ENCODE results near the gene THOC2.
"Not testable (repeated sequence)": the region's sequence is repeated elsewhere in the genome, so short reads cannot be mapped to it uniquely, and the experiment has no call there.

The THOC2 gene
- long read RNA-seq, partial matches to known transcripts = 415 of 450 reads
- long read RNA-seq, other reads (novel, unspliced or antisense) = 35 of 450 reads

DNA sequence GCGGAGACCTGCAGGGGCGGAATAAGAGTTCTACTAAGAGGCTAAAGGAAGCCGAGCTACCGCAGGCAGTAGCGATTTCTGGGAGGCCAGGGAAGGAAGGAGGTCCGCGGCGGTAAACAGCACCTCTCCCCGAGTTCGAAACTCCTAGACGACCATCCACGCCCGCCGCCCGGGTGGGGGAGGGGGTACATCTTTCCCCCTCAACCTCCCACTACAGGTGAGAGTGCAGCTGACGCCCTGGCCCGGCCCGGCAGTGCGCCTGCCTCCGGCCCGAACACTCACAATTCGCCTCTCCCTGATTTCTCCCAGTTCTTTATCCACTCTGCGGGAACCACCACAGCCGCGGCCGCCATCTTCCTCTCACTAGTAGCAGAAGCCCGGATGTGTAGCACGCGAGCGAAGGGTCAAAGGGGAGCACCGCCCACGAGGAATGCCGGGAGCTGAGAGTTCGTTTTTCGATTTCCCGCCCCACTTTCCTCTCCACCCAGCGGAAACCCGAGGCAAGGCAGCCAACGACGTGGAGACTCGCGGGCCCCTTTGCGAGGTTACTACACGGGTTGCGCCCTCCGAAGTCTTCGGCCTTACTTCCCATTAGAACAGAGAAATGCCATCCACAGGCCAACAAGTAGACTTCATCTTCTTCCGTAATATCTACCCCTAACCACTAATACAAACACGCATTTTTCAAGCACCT is at the start of gene THOC2:
TSS of gene THOC2 (minus strand) at position 383 of the 694 bp plus-strand sequence. CDS start at position 353, 30 bp downstream.
- Histone ChIP-seq H3K27me3 (ENCODE audit: insufficient read depth, poor library complexity, severe bottlenecking) (no peaks in the 10 kb centered on the region), H3K27ac (replicated peaks) (peak within 1 kb of the TSS; percentile 91), H3K4me3 (replicated peaks; ENCODE audit: insufficient read depth, low read length) (peak within 1 kb of the TSS; percentile 73)
- peak; percentile 63 to 90 for DNase-seq (ENCODE audit: low read depth in 1 of 2, low spot score in 1 of 2)
- TF ChIP-seq REST (IDR thresholded peaks at IDR 0.05; ENCODE audit: insufficient replicate concordance, low read depth) = no peak
- TF ChIP-seq CTCF (IDR thresholded peaks at IDR 0.05; ENCODE audit: insufficient read depth, low read length) = no peak
- TF ChIP-seq SPI1 (IDR thresholded peaks at IDR 0.05; ENCODE audit: borderline replicate concordance, low read depth) = no peak
- peak; percentile 70 for TF ChIP-seq POLR2AphosphoS5 (IDR thresholded peaks at IDR 0.05; ENCODE audit: low read depth)
- no peak for TF ChIP-seq GABPA (IDR thresholded peaks at IDR 0.05; ENCODE audit: low read depth)

GRCh38 chrX:123781786-123782185 is 48.9 kb upstream of the THOC2 start:
- H3K4me3 ChIP-seq (replicated peaks; ENCODE audit: insufficient read depth, low read length); H3K27ac ChIP-seq (replicated peaks); H3K27me3 ChIP-seq (ENCODE audit: insufficient read depth, poor library complexity, severe bottlenecking); DNase-seq (ENCODE audit: low read depth in 1 of 2, low spot score in 1 of 2): not testable (repeated sequence)

DNA sequence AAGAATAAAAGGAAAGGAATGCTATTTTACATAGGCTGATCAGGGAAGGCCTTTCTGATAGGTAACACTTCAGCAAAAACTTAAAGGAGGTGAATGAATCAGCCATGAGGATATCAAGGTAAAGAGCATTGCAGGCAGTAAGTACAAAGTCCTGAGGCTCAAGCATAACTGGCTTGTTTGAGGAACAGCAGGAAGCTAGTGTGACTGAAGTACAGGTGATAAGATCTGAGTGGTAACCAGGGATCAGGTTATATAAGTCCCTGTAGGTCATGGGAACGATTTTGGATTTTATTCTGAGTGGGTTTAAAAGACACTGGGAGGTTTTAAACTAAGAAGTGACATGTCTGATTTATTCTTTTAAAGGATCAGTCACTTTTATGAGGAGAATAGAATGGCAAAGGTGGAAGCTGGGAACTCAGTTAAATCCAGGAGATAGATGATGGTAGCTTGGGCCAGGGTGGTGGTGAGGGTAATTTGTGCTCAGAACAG is 47.1 kb upstream of the THOC2 start:
- no peak for DNase-seq (ENCODE audit: low read depth in 1 of 2, low spot score in 1 of 2)
- H3K4me3 ChIP-seq (replicated peaks; ENCODE audit: insufficient read depth, low read length) = no peak overlapping the region
- no peaks in the 10 kb centered on the region for H3K27me3 ChIP-seq (ENCODE audit: insufficient read depth, poor library complexity, severe bottlenecking)
- TF ChIP-seq GABPA (IDR thresholded peaks at IDR 0.05; ENCODE audit: low read depth) (no peak), REST (IDR thresholded peaks at IDR 0.05; ENCODE audit: insufficient replicate concordance, low read depth) (no peak), POLR2AphosphoS5 (IDR thresholded peaks at IDR 0.05; ENCODE audit: low read depth) (no peak), CTCF (IDR thresholded peaks at IDR 0.05; ENCODE audit: insufficient read depth, low read length) (no peak), SPI1 (IDR thresholded peaks at IDR 0.05; ENCODE audit: borderline replicate concordance, low read depth) (no peak)
- H3K27ac ChIP-seq (replicated peaks) = no peak overlapping the region

DNA sequence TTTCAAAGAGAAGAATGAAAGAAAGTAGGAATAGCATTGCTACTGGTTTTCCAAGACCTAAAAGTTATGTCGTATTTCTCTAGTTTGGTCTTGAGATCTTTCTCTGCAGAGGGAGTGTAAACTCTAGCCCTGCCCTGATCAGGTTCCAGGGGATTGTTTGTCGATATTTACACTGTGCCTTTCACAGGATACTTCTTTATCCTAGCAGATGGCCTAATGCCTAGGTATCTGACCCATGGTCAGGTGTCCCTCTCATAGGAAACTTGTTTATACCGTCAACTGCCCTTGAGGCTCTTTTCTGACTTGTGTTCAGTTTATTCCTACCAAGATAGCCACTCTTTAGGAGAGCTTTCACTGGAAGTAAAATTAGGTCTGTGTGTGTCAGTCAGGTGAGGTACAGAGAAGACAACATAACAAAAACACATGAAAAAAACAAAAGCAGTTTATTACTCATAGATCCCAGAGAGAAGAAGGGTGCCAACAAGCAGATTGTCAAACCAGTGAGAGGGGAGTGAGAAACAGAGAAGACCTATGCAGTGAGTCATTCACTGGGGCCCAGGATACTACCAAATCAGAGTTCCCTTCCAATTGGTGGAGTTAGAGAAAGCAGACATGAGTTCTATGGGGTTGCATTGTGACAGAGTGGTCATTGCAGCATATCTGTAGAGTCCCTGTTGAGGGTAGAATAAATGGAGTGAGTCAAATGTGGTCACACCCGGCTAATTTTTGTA is 40.6 kb upstream of the THOC2 start:
- TF ChIP-seq CTCF (IDR thresholded peaks at IDR 0.05; ENCODE audit: insufficient read depth, low read length) = no peak
- TF ChIP-seq REST (IDR thresholded peaks at IDR 0.05; ENCODE audit: insufficient replicate concordance, low read depth) = no peak
- no peak for TF ChIP-seq GABPA (IDR thresholded peaks at IDR 0.05; ENCODE audit: low read depth)
- no peak for TF ChIP-seq POLR2AphosphoS5 (IDR thresholded peaks at IDR 0.05; ENCODE audit: low read depth)
- no peak for TF ChIP-seq SPI1 (IDR thresholded peaks at IDR 0.05; ENCODE audit: borderline replicate concordance, low read depth)
- no peak for DNase-seq (ENCODE audit: low read depth in 1 of 2, low spot score in 1 of 2)
- H3K27ac ChIP-seq (replicated peaks) = no peak overlapping the region

More for the DNA sequence above, 40.6 kb upstream of the THOC2 start:
- Histone ChIP-seq H3K4me3 (replicated peaks; ENCODE audit: insufficient read depth, low read length) (no peak overlapping the region), H3K27me3 (ENCODE audit: insufficient read depth, poor library complexity, severe bottlenecking) (no peaks in the 10 kb centered on the region)
